OCI-LY3 (cell line): ENCODE measurements around the gene SLC13A3.
"Not testable (repeated sequence)": the region's sequence is repeated elsewhere in the genome, so short reads cannot be mapped to it uniquely, and the experiment has no call there.

Source experiments
- CTCF ChIP-seq: fragments of 200-600, 300-600 bp; sonication (generic); IDR thresholded peaks from 2 replicates; pipeline ENCODE4 v1.5.1; 2014; ENCODE audit warnings: antibody characterized with exemption, low read length, low read depth
- EZH2phosphoT487 ChIP-seq: fragments of 200-600 bp; shearing (Covaris generic); IDR thresholded peaks from 2 replicates; pipeline ENCODE4 v1.6.1; 2018; ENCODE audit warnings: antibody characterized with exemption, mixed run types, low read depth

GRCh38 chr20:46676649-46677316 is 25.5 kb upstream of the SLC13A3 start:
- not testable (repeated sequence) for TF ChIP-seq CTCF, EZH2phosphoT487
